Psoas muscle (tissue), 8 donors: ENCODE results near the gene LSM11. TPM values are rescaled to one million over a fixed set of nuclear protein-coding genes. Genes with fewer than 3 reads are reported as not detected.

Experiments
- ATAC-seq, 4 donors: fragments of 200-7000 bp; cut with Tn5 transposase; one replicate each; pipeline ENCODE4 v1.9.1; 2020; ENCODE audit warnings: moderate library complexity in 3 of 4, mild to moderate bottlenecking in 2 of 4
- DNase-seq, 2 donors: peaks; one replicate each; pipeline ENCODE4 v3.0.0-alpha.2; 2020
- H3K27ac ChIP-seq: fragments of 200-600 bp; one replicate; pipeline ENCODE4 v1.8.0; 2022
- H3K27me3 ChIP-seq, 3 donors: fragments of 200-600 bp in 1 of 3; one replicate each; pipeline versions ENCODE4 v1.6.1 to v1.8.0; 2013 to 2022; ENCODE audit warnings: low read length in 2 of 3, mild to moderate bottlenecking in 2 of 3, moderate library complexity in 1 of 3; ENCODE audit not compliant: insufficient read depth in 3 of 3
- H3K36me3 ChIP-seq, 2 donors: fragments of 200-600 bp in 1 of 2; one replicate each; pipeline versions ENCODE4 v1.6.1 to v1.8.0; 2013 to 2022; ENCODE audit warnings: low read depth in 1 of 2, mild to moderate bottlenecking in 1 of 2, moderate library complexity in 1 of 2; ENCODE audit not compliant: insufficient read depth in 1 of 2
- H3K4me1 ChIP-seq: fragments of 200-600 bp; one replicate; pipeline ENCODE4 v1.8.0; 2022
- H3K4me3 ChIP-seq: fragments of 200-600 bp; one replicate; pipeline ENCODE4 v1.8.0; 2022; ENCODE audit warnings: mild to moderate bottlenecking
- H3K9me3 ChIP-seq: fragments of 200-600 bp; one replicate; pipeline ENCODE4 v1.8.0; 2022
- WGBS, 3 donors: extraction: QIAGEN DNeasy Blood & Tissue Kit; methylation state at CpG; one replicate each; pipeline versions ENCODE4 v1.1.6 to v1.1.7; 2013; 5-methylcytosine and 5-hydroxymethylcytosine counted together
- intact Hi-C, 2 donors: fragments of 100-400 bp; cut with DNase I; formaldehyde crosslinking; loops; one replicate each; pipeline versions ENCODE4 v1.11.0 to v1.14.2; 2022
- polyA plus RNA-seq, 3 donors: library from polyadenylated mRNA; stranded (reverse); fragments of 200-250 nt; gene quantifications; one replicate each; pipeline ENCODE4 v1.2.3, GENCODE V29; 2013
- total RNA-seq, 4 donors: library from RNA; stranded (reverse); fragmentation: NEBNext Ultra II Directional in 2 of 4; extraction: Animal tissue kit (Norgen Biotek cat#: 25700) in 2 of 4; gene quantifications; one replicate each; pipeline versions ENCODE4 v1.2.1 to v1.2.4, GENCODE V29; 2021 to 2023
- TF ChIP-seq, protein P1 (sequence below): fragments of 200-600 bp; IDR thresholded peaks from one replicate; pipeline ENCODE4 v1.8.0; 2022; ENCODE audit warnings: antibody characterized with exemption
- donor health status: healthy with polysubstance abuse.
- donor health status: DM: no; HTN: no; CAD: no; lungs with moderate emphysema.
- donor health status: Bipolar disorder and iron deficiency.
- donor health status: healthy.
- donor health status: DM: yes; HTN: yes; CAD: no.
- donor health status: DM: no; HTN: no; CAD: no.
- donor health status: DM: no; HTN: no; CAD: no.
- donor health status: DM: yes; HTN: yes; CAD: no.

Gene LSM11
- total and polyA plus RNA-seq, 7 donors: 1.0 to 2.2 (median 1.8) TPM

DNA sequence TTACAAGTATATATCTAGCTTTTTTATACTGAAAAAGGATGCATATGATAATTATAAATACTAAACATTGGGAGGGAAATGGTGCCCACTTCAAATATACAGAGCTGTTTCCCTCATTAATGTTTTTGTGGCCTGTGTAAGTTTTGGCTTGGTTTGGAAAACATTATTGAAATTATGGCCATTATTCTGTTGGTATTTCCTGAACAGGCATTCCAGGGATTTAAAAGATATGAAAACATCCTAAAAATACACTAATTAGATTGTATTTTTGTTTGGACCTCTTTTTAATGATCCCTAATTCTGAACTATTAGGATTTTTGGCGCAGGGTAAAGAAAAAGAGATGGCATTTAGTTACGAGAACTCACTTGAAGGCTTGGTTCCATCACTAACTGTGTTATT lies 64.5 kb downstream of the LSM11 start:
- WGBS, 3 donors: 81 to 86% (median 82%) methylated on average over 2 of the region's 2 CpGs
- DNase-seq: no peak
- Histone ChIP-seq H3K9me3 (no peaks in the 10 kb centered on the region), H3K27me3 (no peaks in the 10 kb centered on the region), H3K4me1 (no peaks in the 10 kb centered on the region), H3K4me3 (no peak overlapping the region), H3K27ac (no peak overlapping the region), H3K36me3 (peaks cover 9 to 79% of the 10 kb centered on the region in 2 donors)
- ATAC-seq: no peak
- intact Hi-C loops: no loop called here
- TF ChIP-seq, protein P1, sequence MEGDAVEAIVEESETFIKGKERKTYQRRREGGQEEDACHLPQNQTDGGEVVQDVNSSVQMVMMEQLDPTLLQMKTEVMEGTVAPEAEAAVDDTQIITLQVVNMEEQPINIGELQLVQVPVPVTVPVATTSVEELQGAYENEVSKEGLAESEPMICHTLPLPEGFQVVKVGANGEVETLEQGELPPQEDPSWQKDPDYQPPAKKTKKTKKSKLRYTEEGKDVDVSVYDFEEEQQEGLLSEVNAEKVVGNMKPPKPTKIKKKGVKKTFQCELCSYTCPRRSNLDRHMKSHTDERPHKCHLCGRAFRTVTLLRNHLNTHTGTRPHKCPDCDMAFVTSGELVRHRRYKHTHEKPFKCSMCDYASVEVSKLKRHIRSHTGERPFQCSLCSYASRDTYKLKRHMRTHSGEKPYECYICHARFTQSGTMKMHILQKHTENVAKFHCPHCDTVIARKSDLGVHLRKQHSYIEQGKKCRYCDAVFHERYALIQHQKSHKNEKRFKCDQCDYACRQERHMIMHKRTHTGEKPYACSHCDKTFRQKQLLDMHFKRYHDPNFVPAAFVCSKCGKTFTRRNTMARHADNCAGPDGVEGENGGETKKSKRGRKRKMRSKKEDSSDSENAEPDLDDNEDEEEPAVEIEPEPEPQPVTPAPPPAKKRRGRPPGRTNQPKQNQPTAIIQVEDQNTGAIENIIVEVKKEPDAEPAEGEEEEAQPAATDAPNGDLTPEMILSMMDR: no peak

Other genes with a start within 250 kb of the LSM11 start
- gene ADAM19, start 167.9 kb upstream of the LSM11 start, total RNA-seq: 1 to 10 TPM; 1.4 to 4.5 (median 3.1) TPM
- gene ADAM19, start 167.9 kb upstream of the LSM11 start, polyA plus RNA-seq: under 1 TPM; 0.27 to 0.58 (median 0.39) TPM
- under 1 TPM in 1 of 4 donors, not detected in 3; 0.19 TPM for gene SOX30, start 91.3 kb upstream of the LSM11 start, total RNA-seq
- gene SOX30, start 91.3 kb upstream of the LSM11 start, polyA plus RNA-seq: under 1 TPM in 2 of 3 donors, not detected in 1; 0.01 to 0.05 TPM
- gene C5orf52, start 72.2 kb upstream of the LSM11 start, total RNA-seq: not detected
- gene C5orf52, start 72.2 kb upstream of the LSM11 start, polyA plus RNA-seq: not detected
- 1 to 10 TPM; 5.7 to 6.7 (median 6.5) TPM for gene THG1L, start 12.3 kb upstream of the LSM11 start, total RNA-seq
- 1 to 10 TPM; 3.0 to 4.1 (median 3.8) TPM for gene THG1L, start 12.3 kb upstream of the LSM11 start, polyA plus RNA-seq
- gene CLINT1, start 115.4 kb downstream of the LSM11 start, total RNA-seq: 10 to 100 TPM; 50.8 to 83.3 (median 68.4) TPM
- gene CLINT1, start 115.4 kb downstream of the LSM11 start, polyA plus RNA-seq: 10 to 100 TPM; 37.9 to 89.7 (median 56.6) TPM